IPS-15b (cell line): ENCODE results near the gene ATG16L1.

Source experiments
- H3K27me3 ChIP-seq: one replicate; pipeline ENCODE4 v1.6.1; 2013; ENCODE audit warnings: low read length; ENCODE audit not compliant: control insufficient read depth, insufficient read depth
- H3K36me3 ChIP-seq: one replicate; pipeline ENCODE4 v1.6.1; 2013; ENCODE audit warnings: low read length; ENCODE audit not compliant: control insufficient read depth, insufficient read depth
- H3K4me1 ChIP-seq: one replicate; pipeline ENCODE4 v1.6.1; 2013; ENCODE audit warnings: mild to moderate bottlenecking, low read length; ENCODE audit not compliant: control insufficient read depth, insufficient read depth
- H3K4me3 ChIP-seq: one replicate; pipeline ENCODE4 v1.5.1; 2013; ENCODE audit warnings: low read depth, low read length
- H3K9ac ChIP-seq: one replicate; pipeline ENCODE4 v1.6.1; 2013; ENCODE audit warnings: low read depth, mild to moderate bottlenecking, low read length
- H3K9me3 ChIP-seq: one replicate; pipeline ENCODE4 v1.6.1; 2013; ENCODE audit warnings: mild to moderate bottlenecking, low read length; ENCODE audit not compliant: control insufficient read depth, insufficient read depth

ATG16L1 gene

DNA sequence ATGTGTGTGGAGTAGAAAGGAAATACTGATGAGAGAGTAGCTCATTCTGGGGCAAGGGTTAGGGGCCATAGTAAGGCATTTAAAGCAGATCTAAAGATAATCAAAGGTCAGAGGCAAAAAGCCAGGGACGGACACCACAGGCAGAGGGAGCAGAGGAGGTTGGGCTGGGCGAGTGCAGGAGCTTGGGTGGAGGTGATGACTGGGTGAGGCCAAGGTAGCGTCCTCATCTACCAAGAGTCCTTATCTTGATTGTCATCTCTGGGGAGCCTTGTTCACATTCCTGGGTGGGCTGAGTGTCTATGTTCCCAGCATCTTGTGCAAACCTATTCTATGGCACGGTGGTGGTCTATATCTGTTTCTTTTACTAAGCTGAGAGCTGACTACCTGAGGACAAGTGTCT is 30.1 kb downstream of the ATG16L1 start:
- Histone ChIP-seq H3K36me3 (peaks cover 49% of the 10 kb centered on the region), H3K9ac (no peak overlapping the region)

DNA sequence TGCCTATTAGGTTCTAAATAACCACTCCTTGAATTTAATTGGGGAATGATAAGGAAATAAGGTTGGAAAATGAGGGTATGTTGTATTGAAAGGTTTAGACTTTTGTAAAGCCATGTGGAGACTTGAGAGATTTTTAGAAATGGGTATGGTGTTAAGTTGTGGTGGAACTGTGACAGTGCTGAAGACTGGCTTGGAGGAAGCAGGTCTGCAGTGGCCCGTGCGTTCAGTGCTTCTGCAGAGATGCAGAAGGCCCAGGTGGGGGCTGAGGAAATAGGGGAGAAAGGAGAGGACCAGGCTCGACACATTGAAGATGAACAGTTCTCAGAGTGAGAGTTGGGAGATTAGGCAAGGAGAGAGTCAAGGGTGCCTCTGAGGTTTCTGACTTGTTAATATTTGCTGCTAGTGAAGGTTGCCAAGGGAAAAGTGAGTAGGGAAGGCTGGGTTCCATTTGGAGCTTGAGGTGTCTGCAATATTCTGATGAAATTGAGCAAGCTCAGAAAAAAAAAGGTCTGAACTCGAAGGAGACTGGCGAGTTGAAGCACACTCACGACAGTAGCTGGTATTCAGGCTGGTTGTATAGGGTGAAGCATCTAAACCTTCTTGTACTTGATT is 30.6 kb downstream of the ATG16L1 start:
- Histone ChIP-seq H3K9ac (no peak overlapping the region), H3K36me3 (peaks cover 53% of the 10 kb centered on the region), H3K27me3 (no peaks in the 10 kb centered on the region), H3K4me1 (no peaks in the 10 kb centered on the region), H3K9me3 (no peaks in the 10 kb centered on the region), H3K4me3 (no peak overlapping the region)

More for the DNA sequence above, 30.1 kb downstream of the ATG16L1 start:
- no peaks in the 10 kb centered on the region for H3K9me3 ChIP-seq
- H3K27me3 ChIP-seq, result no peaks in the 10 kb centered on the region
- H3K4me1 ChIP-seq, result no peaks in the 10 kb centered on the region
- H3K4me3 ChIP-seq, result no peak overlapping the region

DNA sequence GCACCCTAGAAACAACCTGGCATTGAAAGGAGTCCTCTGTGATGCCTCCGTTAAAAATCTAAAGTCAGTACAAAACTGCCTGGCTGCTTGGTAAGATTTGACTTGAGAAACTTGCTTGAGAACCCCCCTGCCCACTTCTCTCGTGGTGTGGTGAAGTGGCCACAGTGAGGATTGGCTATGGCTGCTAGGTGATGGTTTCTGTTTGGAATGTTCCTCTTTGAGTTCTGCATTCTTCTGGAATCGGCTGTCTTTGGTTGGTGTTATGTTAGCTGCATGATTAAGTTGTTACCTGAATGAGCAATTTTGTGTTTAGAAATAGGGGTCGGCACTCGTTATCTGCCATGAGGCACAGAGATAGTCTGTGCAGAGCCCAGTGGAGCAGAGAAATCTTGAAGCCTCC is 34.4 kb downstream of the ATG16L1 start:
- Histone ChIP-seq H3K9ac (no peak overlapping the region), H3K36me3 (peaks cover 56% of the 10 kb centered on the region), H3K4me1 (no peaks in the 10 kb centered on the region), H3K9me3 (no peaks in the 10 kb centered on the region), H3K4me3 (no peak overlapping the region), H3K27me3 (no peaks in the 10 kb centered on the region)

DNA sequence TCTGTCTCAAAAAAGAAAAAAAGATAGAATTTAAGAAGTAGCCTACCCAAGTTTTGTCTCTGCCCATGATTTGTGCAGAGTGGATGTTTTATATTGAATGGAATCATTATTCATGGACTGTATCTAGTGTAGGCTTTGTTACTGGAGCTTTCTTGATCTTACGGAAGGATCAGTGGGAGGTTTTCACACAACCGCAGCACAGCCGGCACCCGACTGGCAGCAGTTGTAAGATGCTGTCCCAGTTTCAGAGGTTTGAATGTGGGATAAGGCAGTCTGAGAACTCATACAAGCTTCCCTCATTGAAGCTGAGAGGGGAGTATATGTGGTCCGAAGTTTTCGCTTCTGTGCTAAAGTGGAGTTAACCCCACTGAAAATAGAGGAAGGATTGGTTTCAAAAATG is 36.4 kb downstream of the ATG16L1 start:
- no peaks in the 10 kb centered on the region for H3K9me3 ChIP-seq
- no peak overlapping the region for H3K4me3 ChIP-seq
- H3K36me3 ChIP-seq, result peaks cover 58% of the 10 kb centered on the region
- no peaks in the 10 kb centered on the region for H3K4me1 ChIP-seq
- H3K27me3 ChIP-seq, result no peaks in the 10 kb centered on the region
- H3K9ac ChIP-seq, result no peak overlapping the region

DNA sequence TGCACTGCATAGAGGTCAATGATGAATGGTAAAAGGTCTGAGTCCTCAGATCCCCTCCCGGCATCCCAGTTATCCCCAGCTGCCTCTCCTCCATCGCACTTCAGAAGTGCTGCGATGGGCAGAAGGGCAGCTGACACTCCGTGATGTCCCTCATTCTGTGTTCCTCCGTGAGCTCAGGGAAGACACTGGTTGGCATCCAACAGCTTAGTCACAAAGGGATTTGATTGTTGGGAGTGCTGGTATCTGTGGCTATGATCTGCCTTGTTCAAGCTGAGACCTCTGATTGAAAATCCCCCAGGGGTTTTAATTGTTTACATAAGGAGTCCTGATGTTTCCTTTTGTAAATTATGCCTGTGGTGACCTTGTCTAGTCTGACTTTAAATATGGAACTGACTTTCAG is 37.2 kb downstream of the ATG16L1 start:
- no peaks in the 10 kb centered on the region for H3K4me1 ChIP-seq

DNA sequence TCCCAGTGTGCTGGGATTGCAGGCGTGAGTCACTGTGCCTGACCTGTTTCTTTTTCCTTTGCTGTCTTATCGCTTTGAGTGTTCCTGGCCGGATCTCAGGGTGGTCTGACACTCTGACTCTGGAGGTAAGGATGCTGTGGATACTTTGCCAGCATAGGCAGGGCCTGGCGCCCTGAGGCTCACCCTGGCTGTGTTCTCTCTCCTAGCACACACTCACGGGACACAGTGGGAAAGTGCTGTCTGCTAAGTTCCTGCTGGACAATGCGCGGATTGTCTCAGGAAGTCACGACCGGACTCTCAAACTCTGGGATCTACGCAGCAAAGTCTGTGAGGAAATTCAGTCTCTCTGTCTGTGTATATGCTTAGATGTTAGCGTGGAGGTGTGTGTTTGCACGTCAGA is 38.2 kb downstream of the ATG16L1 start:
- Histone ChIP-seq H3K27me3 (no peaks in the 10 kb centered on the region), H3K9me3 (no peaks in the 10 kb centered on the region), H3K9ac (no peak overlapping the region), H3K4me1 (no peaks in the 10 kb centered on the region), H3K36me3 (peaks cover 71% of the 10 kb centered on the region), H3K4me3 (no peak overlapping the region)

More for the DNA sequence above, 37.2 kb downstream of the ATG16L1 start:
- Histone ChIP-seq H3K9ac (no peak overlapping the region), H3K9me3 (no peaks in the 10 kb centered on the region), H3K36me3 (peaks cover 62% of the 10 kb centered on the region), H3K4me3 (no peak overlapping the region), H3K27me3 (no peaks in the 10 kb centered on the region)

DNA sequence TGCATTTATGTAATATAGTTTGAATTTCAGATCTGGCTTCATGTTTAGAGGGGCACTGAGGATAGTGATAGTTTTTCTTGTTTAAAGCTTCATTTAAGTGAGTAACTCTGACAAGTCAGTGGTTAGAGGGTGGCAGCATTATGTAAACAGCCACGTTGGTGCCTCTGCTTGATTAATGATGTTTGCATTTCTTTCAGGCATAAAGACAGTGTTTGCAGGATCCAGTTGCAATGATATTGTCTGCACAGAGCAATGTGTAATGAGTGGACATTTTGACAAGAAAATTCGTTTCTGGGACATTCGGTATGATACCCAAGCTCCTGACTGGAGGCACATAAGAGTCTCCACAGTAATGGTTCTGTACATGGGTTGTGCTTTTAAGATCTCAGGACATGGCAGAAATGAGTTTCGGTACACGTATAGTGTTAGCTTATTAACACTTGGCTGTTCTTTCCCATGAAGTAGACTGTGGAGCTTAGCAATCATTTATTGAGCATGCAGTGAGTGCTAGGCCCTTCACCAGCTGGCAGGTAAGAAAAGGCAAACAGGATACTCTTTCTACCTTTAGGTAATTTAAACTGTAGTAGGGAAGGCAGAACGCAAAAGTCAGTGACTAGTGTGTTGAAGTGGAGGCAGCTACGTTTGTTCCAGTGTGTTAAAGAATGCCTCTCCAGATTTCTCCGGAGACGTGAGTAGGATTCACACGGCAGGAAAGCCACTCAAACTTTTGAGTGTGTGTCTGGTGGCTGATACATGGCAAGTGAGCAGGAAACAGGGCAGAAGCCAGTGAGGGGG is 38.8 kb downstream of the ATG16L1 start:
- Histone ChIP-seq H3K27me3 (no peaks in the 10 kb centered on the region), H3K36me3 (peaks cover 71% of the 10 kb centered on the region)

DNA sequence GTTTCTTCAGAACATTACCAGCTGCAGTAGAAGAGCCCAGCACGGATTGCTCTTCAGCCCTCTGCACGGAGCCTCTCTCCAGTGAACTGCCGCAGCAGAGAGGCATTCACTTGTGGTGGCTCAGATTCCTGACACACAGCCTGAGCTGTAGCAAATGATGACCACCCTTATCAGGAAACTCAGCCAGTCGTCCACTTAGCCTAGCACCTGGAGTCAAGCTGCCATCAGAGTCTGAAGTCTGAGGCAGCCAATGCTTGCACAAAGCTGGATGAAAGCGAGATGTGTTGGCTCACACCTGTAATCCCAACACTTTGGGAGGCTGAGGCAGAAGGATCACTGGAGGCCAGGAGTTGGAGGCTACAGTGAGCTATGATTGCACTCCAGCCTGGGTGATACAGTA is 44.4 kb downstream of the ATG16L1 start:
- no peak overlapping the region for H3K9ac ChIP-seq
- H3K36me3 ChIP-seq, result peaks cover 47% of the 10 kb centered on the region
- H3K4me1 ChIP-seq, result peaks cover 6% of the 10 kb centered on the region

More for the DNA sequence above, 38.8 kb downstream of the ATG16L1 start:
- Histone ChIP-seq H3K4me3 (no peak overlapping the region), H3K9ac (no peak overlapping the region), H3K4me1 (no peaks in the 10 kb centered on the region), H3K9me3 (no peaks in the 10 kb centered on the region)

DNA sequence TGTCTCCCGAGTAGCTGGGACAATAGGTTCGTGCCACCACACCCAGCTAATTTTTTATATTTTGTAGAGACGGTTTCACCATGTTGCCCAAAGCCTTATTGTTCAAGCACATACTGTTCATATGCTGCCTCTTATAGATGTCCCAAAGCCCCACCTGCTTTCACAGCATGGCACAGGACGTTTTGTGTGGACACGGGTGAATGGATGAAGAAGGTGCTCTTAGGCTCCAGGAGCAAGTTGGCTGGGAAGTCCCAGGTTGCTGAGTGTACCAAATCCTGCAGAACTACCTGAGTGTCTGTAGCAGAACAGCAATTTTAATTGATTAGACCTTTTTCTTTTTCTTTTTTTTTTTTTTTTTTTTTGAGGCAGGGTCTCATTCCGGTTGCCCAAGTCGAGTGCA is 45.6 kb downstream of the ATG16L1 start:
- H3K9ac ChIP-seq, result no peak overlapping the region
- H3K27me3 ChIP-seq, result no peaks in the 10 kb centered on the region
- no peak overlapping the region for H3K4me3 ChIP-seq
- peaks cover 37% of the 10 kb centered on the region for H3K36me3 ChIP-seq
- H3K9me3 ChIP-seq, result no peaks in the 10 kb centered on the region
- H3K4me1 ChIP-seq, result peaks cover 6% of the 10 kb centered on the region

More for the DNA sequence above, 44.4 kb downstream of the ATG16L1 start:
- Histone ChIP-seq H3K9me3 (no peaks in the 10 kb centered on the region), H3K4me3 (no peak overlapping the region), H3K27me3 (no peaks in the 10 kb centered on the region)

DNA sequence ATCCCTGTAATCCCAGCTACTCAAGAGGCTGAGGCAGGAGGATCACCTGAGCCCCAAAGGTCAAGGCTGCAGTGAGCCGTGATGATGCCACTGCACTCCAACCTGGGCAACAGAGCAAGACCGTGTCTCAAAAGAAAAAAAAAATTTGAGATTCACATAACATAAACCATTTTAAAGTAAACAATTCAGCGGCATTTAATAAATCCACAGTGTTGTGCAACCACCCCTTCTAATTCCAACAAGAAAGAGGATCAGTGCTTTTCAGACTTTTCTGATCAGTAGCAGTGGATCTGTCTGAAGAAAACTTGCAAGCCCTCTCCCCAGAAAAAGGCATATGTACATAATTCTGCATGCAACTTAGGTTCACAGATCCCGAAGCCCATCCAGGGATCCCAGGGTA is 48.9 kb downstream of the ATG16L1 start:
- peaks cover 6% of the 10 kb centered on the region for H3K4me1 ChIP-seq
- H3K27me3 ChIP-seq, result no peaks in the 10 kb centered on the region
- no peak overlapping the region for H3K4me3 ChIP-seq
- H3K9ac ChIP-seq, result no peak overlapping the region
- no peaks in the 10 kb centered on the region for H3K9me3 ChIP-seq
- H3K36me3 ChIP-seq, result peaks cover 8% of the 10 kb centered on the region

DNA sequence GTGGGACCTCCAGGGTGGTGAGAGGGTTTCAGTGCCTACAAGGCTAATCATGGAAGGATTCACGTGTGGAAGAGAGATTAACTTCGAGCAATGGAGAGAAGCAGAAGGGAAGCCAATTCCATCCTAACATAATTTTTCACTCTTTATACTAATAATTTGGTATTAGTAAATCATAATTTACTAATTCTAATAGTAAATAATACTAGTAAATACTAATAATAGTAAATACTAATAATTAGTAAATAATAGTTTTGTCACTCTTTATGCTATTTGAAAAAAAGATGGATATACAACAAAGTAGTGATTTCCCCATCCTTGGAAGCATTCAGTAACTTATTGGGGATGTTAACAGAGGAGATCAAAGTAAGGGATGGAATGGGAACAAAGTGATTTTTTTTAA is 49.8 kb downstream of the ATG16L1 start:
- Histone ChIP-seq H3K27me3 (no peaks in the 10 kb centered on the region), H3K4me1 (peaks cover 6% of the 10 kb centered on the region), H3K9ac (no peak overlapping the region), H3K36me3 (peaks cover 1% of the 10 kb centered on the region), H3K4me3 (no peak overlapping the region), H3K9me3 (no peaks in the 10 kb centered on the region)

DNA sequence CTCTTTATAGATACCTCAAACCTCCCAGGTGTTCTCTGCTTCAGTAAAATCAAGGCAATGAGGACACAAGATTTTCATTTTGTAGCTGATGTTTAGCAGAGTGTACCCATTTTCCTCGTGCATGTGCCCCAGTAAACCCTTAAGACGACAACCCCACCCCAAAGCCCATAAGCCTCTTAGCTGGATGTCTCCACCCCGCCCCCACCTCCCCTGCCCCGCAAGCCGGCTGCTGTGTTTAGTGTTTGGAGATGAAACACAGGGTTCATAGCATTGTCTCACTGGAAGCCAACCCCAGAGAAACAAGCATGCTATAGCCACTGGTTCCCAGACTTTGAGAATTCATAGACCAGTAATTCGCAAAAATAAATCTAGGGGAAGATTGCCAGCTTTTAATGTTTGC is 50.3 kb downstream of the ATG16L1 start:
- H3K27me3 ChIP-seq, result no peaks in the 10 kb centered on the region
- no peak overlapping the region for H3K9ac ChIP-seq
- no peak overlapping the region for H3K4me3 ChIP-seq
- H3K36me3 ChIP-seq, result no peaks in the 10 kb centered on the region
- H3K4me1 ChIP-seq, result peaks cover 6% of the 10 kb centered on the region
- no peaks in the 10 kb centered on the region for H3K9me3 ChIP-seq
